GM19025 (cell line): ENCODE measurements around the gene CAP2.
"Not testable (repeated sequence)": the region's sequence is repeated elsewhere in the genome, so short reads cannot be mapped to it uniquely, and the experiment has no call there.

Experiments used
- ATAC-seq: cut with Tn5 transposase; IDR thresholded peaks from one replicate; pipeline ENCODE4 v1.9.1; 2021; ENCODE audit warnings: mild to moderate bottlenecking, low read depth, moderate library complexity; ENCODE audit not compliant: unreplicated experiment

The CAP2 gene

DNA sequence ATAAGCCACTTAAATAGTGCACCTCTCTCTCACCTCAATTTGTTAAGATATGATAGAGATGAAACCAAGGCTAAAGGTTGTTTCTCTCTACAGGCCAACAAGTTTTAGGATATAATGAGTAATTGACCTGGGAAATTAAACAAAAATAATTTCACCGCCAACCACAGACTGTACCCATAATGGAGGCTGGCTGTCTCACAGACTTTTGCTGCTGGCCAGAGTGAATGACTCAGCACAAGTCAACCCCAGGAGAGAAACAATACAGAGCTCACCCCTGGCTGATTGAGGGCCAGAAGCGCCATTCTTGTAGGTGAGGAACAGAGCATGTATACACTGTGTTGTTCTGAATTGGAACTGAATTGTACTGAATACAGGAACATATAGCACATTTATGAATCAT lies 99.9 kb downstream of the CAP2 start:
- ATAC-seq, result no peak

GRCh38 chr6:17494177-17494576 lies 100.8 kb downstream of the CAP2 start:
- no peak for ATAC-seq

- ATAC-seq, result no peak
These were observed 101.5 kb downstream of the CAP2 start for GRCh38 chr6:17494919-17495318.

DNA sequence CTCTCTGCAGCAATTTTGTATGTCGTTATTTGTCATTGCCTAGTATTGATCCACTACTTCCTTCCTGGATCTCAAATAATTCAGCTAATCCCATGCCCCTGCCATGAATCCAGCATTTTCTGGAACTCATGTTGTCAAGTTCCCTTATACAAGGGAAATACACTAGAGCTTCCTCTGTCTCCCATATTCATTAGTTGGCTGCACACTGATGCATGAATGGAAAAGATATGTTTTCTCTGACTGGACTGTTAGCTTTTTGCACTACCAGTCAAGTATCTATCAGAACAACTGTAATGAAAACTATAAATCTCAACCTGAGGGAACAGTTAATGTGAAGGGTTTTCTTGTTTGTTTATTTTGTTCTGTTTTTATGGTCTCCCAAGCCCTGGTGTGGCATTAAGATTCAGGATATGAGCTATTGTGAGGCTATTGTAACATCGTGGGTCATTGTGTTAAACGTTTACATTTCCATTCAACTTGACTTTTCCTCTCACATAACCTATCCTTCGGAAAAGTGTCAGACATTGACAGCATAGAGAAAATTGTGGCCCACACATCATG lies 104.2 kb downstream of the CAP2 start:
- ATAC-seq, result no peak

DNA sequence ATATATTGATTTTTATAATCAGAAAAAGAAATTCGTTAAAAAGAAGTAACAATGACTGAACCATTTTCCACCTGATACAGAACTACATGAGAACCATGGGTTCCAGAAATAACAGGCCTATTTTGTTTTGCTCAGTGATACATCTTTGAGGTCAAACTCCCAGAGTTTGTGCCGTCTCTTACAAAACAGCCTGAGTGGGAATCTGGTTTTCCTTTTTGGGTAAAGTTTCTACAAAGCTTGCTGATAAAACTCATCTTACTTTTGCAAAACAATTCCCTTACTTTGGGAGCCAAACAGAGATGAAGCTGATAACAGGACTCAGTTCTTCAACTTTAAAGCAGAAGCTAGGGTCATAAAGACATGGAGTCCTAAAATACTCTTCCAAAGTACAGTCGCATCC lies 108.0 kb downstream of the CAP2 start:
- no peak for ATAC-seq

DNA sequence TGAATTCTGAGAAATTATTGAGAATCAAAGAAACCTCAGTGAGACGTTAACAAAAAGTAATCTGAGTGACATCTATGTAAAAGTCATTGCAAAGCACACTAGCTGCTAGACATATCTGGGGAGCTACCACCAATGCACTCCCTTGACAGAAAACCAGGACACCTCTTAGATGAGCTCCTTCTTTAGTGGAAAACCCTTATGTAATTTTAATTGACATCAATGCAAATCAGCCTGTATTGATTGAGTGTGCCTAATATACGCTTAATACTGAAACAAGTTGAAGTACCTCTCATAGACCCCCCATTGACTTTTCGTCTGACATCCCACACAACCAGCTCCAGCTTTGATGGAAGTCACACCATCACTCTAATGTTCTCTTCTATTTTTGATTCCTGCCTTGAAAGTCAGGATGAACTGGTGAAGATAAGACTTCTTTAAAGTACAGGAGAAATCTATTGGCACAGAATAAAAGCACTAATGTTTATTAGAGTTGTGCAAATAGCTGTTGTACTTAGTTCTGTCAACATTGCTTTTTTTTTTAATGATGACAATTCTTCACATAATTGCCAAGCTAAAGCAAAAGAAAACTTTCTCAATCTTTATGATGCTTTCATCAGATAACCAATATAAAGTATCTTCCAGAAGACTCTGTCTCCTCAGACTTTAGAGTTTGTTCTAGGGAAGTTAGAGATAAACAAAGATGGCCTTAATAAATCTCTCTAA lies 108.7 kb downstream of the CAP2 start:
- no peak for ATAC-seq

GRCh38 chr6:17503051-17503450 lies 109.7 kb downstream of the CAP2 start:
- ATAC-seq, result no peak

DNA sequence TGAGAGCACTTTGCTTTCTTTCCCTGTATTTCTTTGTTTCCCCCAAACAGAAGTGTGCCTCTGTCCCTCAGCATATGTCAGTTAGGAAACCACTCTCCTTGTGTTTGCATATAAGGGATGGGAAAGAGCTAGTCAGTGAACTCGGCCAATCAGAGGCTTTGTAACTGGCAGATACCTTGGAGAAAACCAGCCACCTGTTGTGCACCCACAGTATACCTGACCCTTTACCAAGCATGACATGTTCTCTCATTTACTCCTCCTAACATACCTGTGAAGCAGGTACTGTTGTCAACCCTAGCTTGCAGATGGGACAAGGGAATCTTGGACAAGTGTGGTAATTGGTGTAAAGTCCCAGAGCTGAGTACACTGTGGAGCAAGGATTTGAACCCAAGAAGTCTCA lies 110.6 kb downstream of the CAP2 start:
- no peak for ATAC-seq

GRCh38 chr6:17505062-17505476 lies 111.7 kb downstream of the CAP2 start:
- no peak for ATAC-seq

DNA sequence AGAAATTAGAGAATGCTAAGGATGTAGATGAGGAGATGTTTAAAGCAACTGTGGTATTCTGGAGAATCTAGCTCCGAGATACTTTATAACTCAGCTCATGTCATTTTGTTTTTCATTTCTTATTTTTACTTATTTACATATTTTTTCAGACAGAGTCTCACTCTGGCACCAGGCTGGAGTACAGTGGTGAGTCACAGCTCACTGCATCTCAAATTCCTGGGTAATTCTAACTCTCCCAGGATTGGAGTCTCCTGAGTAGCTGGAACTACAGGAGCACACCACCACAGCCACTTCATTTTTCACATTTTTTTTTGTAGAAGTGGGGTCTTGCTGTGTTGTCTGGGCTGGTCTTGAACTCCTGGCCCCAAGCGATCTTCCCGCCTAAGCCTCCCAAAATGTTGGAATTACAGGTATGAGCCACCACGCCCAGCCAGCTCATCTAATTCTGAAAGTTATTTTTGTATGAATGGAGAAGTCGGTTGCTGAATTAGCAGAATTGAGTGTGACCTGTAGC lies 112.4 kb downstream of the CAP2 start:
- no peak for ATAC-seq

DNA sequence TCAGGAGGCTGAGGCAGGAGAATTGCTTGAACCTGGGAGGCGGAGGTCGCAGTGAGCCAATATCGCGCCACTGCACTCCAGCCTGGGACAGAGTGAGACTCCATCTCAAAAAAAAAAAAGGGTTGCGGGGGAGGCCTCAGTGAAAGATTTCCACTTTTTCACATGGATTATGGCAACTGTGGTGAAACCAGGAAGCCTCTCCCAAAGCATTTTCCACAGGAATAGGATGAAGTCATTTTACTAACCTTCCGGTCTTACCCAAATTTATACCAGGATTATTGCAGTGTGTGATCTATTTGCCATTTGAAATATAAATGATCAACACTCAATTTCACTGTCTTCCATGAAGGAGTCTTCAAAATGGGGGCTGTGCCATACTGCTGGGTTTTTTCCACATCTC lies 113.1 kb downstream of the CAP2 start:
- ATAC-seq, result no peak

DNA sequence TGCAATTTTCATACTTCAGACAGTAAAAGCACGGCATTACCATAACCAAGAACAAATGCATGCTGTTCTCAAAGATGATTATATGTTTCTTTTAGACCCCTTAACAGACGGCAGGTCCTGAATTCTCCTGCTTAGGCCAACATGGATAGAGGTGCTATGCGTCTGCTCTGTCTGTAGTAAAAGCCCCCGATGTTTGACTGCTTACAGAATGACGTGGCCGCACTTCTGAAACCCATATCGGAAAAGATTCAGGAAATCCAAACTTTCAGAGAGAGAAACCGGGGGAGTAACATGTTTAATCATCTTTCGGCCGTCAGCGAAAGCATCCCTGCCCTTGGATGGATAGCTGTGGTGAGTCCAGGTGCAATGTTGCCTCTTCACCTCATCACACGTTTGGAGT lies 113.6 kb downstream of the CAP2 start:
- no peak for ATAC-seq

DNA sequence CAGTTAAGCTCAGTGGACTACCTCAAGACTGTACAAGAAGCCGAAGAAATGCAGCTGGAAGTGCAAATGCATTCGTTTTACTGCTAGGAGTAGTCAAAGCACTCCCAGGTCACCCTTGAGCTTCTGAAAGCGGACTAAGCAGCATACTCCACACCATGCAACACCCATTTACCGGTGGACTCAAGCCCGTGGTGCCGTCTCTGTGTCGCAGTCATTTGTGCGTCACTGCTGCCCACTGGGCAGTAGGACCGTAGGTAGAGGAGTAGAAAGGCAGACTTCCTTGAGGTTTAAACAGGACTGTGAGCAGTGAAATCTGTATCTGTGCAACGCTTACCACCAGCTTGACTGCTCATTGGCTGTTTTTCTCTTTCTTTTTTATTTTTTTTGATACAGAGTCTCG lies 117.7 kb downstream of the CAP2 start:
- ATAC-seq, result no peak

GRCh38 chr6:17511580-17511979 lies 118.2 kb downstream of the CAP2 start:
- ATAC-seq, result no peak

DNA sequence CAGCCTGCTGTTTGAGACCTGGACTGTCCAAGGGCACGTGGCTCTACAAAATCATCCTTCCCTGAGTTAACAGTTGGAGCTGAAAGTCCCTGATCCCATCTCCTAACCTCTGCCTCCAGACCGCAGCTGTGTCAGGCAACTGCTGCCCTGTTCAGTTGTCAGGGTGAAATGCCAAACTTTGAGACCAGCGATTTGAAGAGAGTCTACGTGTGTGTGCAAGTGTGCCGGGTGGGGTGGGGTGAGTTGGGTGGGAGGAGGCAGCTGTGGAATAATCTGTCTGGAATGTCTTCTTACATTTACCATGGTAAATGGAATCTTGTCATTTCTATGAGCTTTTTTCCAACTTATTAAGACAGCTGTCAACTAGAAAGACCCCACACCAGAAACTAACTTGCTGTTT lies 125.7 kb downstream of the CAP2 start:
- no peak for ATAC-seq

- ATAC-seq, result no peak
These were observed 132.2 kb downstream of the CAP2 start for GRCh38 chr6:17525637-17526036.

- no peak for ATAC-seq
These were observed 133.7 kb downstream of the CAP2 start for GRCh38 chr6:17527076-17527475.

DNA sequence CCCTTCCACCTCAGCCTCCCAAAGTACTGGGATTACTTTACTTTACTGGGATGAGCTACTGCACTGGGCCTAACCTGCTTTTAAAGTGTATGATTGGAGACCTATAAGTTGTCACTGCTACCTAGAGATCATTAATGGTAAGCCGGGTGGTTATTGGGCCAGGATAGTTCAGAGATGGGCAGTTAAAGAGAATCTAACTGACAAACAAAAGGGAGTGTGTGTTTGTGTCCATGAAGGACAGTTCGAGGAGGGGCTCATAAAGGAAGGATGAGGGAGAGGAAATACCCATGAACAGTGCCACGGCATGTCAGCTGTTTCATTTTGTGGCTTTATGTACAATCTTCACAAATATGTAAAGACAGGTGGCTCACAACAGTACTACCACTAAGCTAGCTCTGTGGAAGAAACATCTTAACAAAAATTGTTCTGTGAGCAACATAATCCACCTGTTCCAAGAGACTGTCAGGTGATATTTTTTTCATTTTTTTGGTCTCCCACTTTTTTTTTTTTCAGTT lies 137.0 kb downstream of the CAP2 start:
- no peak for ATAC-seq

GRCh38 chr6:17536586-17536985 lies 143.2 kb downstream of the CAP2 start:
- ATAC-seq, result no peak

DNA sequence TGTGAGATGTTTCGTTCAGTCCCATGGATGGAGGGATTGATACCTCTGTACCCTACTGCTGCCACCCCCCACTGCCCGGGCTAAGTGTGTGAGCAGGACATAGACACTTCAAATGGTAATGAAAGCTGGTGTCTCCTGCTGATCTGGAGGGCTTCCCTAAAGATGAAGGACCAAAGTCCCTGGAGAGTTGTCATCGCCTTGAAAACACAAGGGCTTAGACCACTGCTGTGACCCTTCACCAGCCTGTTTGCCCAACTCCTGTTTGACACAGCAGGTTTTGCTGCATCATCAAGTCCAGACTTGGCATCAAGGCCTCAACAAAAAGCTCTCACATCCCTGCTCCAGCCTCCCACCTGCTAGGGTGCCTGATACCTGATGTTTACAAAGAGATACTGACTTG lies 148.8 kb downstream of the CAP2 start:
- no peak for ATAC-seq

DNA sequence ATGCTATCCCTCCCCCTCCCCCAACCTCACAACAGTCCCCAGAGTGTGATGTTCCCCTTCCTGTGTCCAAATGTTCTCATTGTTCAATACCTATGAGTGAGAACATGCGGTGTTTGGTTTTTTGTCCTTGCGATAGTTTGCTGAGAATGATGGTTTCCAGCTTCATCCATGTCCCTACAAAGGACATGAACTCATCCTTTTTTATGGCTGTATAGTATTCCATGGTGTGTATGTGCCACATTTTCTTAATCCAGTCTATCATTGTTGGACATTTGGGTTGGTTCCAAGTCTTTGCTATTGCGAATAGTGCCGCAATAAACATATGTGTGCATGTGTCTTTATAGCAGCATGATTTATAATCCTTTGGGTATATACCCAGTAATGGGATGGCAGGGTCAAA lies 152.3 kb downstream of the CAP2 start:
- ATAC-seq, result not testable (repeated sequence)

DNA sequence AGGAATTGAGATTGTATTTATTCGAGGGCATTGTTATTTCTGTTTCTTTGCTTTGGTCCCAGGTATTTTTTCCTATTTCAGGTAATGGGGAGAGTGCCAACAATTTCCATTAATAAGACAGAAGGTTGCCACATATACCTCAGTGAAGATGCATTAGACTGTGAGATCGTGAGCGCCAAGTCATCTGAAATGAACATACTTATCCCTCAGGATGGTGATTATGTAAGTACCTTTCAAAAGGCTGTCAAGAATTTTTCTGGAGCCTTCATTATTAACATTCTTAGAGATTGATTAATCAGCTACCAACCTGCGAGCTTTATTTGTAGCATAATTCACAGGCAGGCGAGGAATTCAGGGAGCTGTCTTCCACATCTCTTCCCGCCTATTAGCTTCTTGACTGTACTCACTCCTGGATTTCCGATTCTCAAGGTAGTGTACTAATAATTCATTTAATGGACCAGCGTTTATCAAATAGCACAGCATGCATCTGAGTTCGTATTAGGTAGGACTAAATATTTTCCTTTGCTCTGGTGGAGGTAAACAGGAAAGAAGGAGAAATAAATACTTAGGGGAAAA lies 158.1 kb downstream of the CAP2 start:
- ATAC-seq, result no peak
